Measurements from ENCODE around the gene CDHR1. TPM values are rescaled to one million over a fixed set of nuclear protein-coding genes. Genes with fewer than 3 reads are reported as not detected.

CDHR1 gene
- total and polyA plus RNA-seq, 4 donors = 0.07 to 0.51 (median 0.14) TPM

- Histone ChIP-seq H3K9me3 (ENCODE audit: control insufficient read depth in 4 of 4, low read length in 3 of 4) (no peaks in the 10 kb centered on the region), H3K36me3 (ENCODE audit: control insufficient read depth in 4 of 4, insufficient read depth in 3 of 4, low read depth in 1 of 4, low read length in 3 of 4) (no peaks in the 10 kb centered on the region), H3K4me3 (ENCODE audit: low read depth in 1 of 3, low read length in 3 of 3) (no peak within 1 kb of the TSS), H3K9ac (ENCODE audit: low read depth in 1 of 2, low read length in 2 of 2) (no peak within 1 kb of the TSS), H3K27me3 (ENCODE audit: control insufficient read depth in 4 of 4, insufficient read depth in 4 of 4, low read length in 3 of 4) (peaks cover 0 to 12% (median 3%) of the 10 kb centered on the region in 4 donors), H3K4me1 (ENCODE audit: control insufficient read depth in 4 of 4, insufficient read depth in 4 of 4, low read length in 3 of 4) (no peaks in the 10 kb centered on the region), H3K27ac (ENCODE audit: low read depth in 1 of 2, low read length in 2 of 2) (no peak within 1 kb of the TSS)
- WGBS = 59% methylated on average over 6 of the region's 6 CpGs
- no peak for TF ChIP-seq RAD21 (IDR thresholded peaks at IDR 0.05)
- TF ChIP-seq, protein P1, sequence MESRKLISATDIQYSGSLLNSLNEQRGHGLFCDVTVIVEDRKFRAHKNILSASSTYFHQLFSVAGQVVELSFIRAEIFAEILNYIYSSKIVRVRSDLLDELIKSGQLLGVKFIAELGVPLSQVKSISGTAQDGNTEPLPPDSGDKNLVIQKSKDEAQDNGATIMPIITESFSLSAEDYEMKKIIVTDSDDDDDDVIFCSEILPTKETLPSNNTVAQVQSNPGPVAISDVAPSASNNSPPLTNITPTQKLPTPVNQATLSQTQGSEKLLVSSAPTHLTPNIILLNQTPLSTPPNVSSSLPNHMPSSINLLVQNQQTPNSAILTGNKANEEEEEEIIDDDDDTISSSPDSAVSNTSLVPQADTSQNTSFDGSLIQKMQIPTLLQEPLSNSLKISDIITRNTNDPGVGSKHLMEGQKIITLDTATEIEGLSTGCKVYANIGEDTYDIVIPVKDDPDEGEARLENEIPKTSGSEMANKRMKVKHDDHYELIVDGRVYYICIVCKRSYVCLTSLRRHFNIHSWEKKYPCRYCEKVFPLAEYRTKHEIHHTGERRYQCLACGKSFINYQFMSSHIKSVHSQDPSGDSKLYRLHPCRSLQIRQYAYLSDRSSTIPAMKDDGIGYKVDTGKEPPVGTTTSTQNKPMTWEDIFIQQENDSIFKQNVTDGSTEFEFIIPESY (IDR thresholded peaks at IDR 0.05) = no peak
- no peak for TF ChIP-seq TAF1 (conservative IDR thresholded peaks at IDR 0.05)
- TF ChIP-seq FOXA2 (IDR thresholded peaks at IDR 0.05) = no peak
- no peak for TF ChIP-seq JUND (IDR thresholded peaks at IDR 0.05)
- no peak for TF ChIP-seq RXRA (IDR thresholded peaks at IDR 0.05)
- TF ChIP-seq HNF4A (conservative IDR thresholded peaks at IDR 0.05) = no peak
- TF ChIP-seq YY1 (IDR thresholded peaks at IDR 0.05) = no peak
- TF ChIP-seq ATF3 (IDR thresholded peaks at IDR 0.05) = no peak
- TF ChIP-seq GABPA (IDR thresholded peaks at IDR 0.05 in 1 of 2, conservative IDR thresholded peaks at IDR 0.05 in 1 of 2) = no peak
- TF ChIP-seq HNF4G (IDR thresholded peaks at IDR 0.05) = no peak
- no peak for TF ChIP-seq CTCF (IDR thresholded peaks at IDR 0.05; ENCODE audit: low read depth, low read length, missing input control)
- TF ChIP-seq NR2F2 (IDR thresholded peaks at IDR 0.05) = no peak
- no peak for TF ChIP-seq EGR1 (IDR thresholded peaks at IDR 0.05; ENCODE audit: low read depth in 2 of 2)
- no peak for TF ChIP-seq SP1 (IDR thresholded peaks at IDR 0.05)
- no peak for TF ChIP-seq FOXA1 (IDR thresholded peaks at IDR 0.05)
- no peak for TF ChIP-seq MAX (IDR thresholded peaks at IDR 0.05)
- TF ChIP-seq REST (IDR thresholded peaks at IDR 0.05) = no peak
- no peak for DNase-seq (ENCODE audit: low spot score)
These were observed 31.3 kb downstream of the CDHR1 start, which contains the start of gene LRIT2 for GRCh38 chr10:84225427-84226173. LRIT2 (minus strand) TSS chr10:84225544; CDS start chr10:84225520, 24 bp downstream.

All from liver (tissue), 9 donors.